Endothelial cell of umbilical vein (primary cell): ENCODE data around the gene POLR1D.

ENCODE experiments used
- EZH2 ChIP-seq: IDR thresholded peaks from 2 replicates; pipeline ENCODE4 v1.6.1; 2012; ENCODE audit warnings: borderline replicate concordance, low read depth, mild to moderate bottlenecking, moderate library complexity, low read length, inconsistent platforms; ENCODE audit not compliant: severe bottlenecking
- JUN ChIP-seq: IDR thresholded peaks from 2 replicates; pipeline ENCODE4 v1.6.1; 2011; ENCODE audit warnings: borderline replicate concordance, low read depth; ENCODE audit not compliant: insufficient read length, insufficient read depth
- MYC ChIP-seq: IDR thresholded peaks from one replicate; pipeline ENCODE4 v1.6.1; 2011; ENCODE audit warnings: mild to moderate bottlenecking, low read depth, low read length
- POLR2A ChIP-seq: IDR thresholded peaks from 2 replicates; pipeline ENCODE4 v1.6.1; 2012; ENCODE audit warnings: low read depth, mild to moderate bottlenecking, control low read depth, low read length
- POLR2AphosphoS5 ChIP-seq: IDR thresholded peaks from 2 replicates; pipeline ENCODE4 v1.6.1; 2012; ENCODE audit warnings: low read depth, mild to moderate bottlenecking, control low read depth, low read length, moderate library complexity; ENCODE audit not compliant: insufficient read depth
- TF ChIP-seq, protein P1 (sequence below), 2 donors: IDR thresholded peaks; 1 replicate in 1 of 2; 2 replicates in 1 of 2; pipeline ENCODE4 v1.5.1; 2011; ENCODE audit warnings: low read length in 2 of 2, mild to moderate bottlenecking in 2 of 2, moderate library complexity in 2 of 2, control low read depth in 1 of 2, inconsistent platforms in 1 of 2, low read depth in 1 of 2; ENCODE audit not compliant: insufficient read depth in 1 of 2; ENCODE audit errors: extremely low read depth in 1 of 2
- TF ChIP-seq, protein P2 (sequence below): IDR thresholded peaks from 2 replicates; pipeline ENCODE4 v1.6.1; 2011; ENCODE audit not compliant: insufficient read depth, insufficient read length

DNA sequence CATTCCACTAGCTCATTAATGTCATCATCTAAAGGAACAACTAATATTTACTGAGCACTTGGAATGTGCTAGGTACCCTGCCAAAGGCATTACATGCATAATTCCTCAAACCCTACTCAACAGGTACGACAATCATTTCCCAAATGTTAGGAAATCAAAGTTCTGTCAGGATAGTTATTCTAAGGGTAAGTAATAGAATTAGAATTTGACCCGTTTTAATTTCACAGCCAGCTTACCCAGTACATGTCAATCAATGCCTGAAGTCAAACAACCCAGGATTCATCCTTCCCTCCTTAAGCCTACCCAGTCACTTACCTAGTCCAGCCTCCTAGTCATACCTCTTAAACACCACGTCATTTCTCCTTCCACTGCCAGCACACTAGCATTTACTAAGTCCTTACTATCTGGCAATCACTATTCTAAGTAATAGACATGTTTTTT is 3.8 kb upstream of the POLR1D start:
- TF ChIP-seq POLR2A (no peak), EZH2 (no peak), JUN (no peak), MYC (no peak), POLR2AphosphoS5 (no peak)
- TF ChIP-seq, protein P1, sequence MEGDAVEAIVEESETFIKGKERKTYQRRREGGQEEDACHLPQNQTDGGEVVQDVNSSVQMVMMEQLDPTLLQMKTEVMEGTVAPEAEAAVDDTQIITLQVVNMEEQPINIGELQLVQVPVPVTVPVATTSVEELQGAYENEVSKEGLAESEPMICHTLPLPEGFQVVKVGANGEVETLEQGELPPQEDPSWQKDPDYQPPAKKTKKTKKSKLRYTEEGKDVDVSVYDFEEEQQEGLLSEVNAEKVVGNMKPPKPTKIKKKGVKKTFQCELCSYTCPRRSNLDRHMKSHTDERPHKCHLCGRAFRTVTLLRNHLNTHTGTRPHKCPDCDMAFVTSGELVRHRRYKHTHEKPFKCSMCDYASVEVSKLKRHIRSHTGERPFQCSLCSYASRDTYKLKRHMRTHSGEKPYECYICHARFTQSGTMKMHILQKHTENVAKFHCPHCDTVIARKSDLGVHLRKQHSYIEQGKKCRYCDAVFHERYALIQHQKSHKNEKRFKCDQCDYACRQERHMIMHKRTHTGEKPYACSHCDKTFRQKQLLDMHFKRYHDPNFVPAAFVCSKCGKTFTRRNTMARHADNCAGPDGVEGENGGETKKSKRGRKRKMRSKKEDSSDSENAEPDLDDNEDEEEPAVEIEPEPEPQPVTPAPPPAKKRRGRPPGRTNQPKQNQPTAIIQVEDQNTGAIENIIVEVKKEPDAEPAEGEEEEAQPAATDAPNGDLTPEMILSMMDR (IDR thresholded peaks at IDR 0.05; ENCODE audit: extremely low read depth in 1 of 2, insufficient read depth in 1 of 2, low read depth in 1 of 2, low read length in 2 of 2), result no peak
- TF ChIP-seq, protein P2, sequence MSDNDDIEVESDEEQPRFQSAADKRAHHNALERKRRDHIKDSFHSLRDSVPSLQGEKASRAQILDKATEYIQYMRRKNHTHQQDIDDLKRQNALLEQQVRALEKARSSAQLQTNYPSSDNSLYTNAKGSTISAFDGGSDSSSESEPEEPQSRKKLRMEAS, result no peak
